Measurements from ENCODE around the gene LGALS14.
"Not testable (repeated sequence)": the region's sequence is repeated elsewhere in the genome, so short reads cannot be mapped to it uniquely, and the experiment has no call there.

The LGALS14 gene

DNA sequence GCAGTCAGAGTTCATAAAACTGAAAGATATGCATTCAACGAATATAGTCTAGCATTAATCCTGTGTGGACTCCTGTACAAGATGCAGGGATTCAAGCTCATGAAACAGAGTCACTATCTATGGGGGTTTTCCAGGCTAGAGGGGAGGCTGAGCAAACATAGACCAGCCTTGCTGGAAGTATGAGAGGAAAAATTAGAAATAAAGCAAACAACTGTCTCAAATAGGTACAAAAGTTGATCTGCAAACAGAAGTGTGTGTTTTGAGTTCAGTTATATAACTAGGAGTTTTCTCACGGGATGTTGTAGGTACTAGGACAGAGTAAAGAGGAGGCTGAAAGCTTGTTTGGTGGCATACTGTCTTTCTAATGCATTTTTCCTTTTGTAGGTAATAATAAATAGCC is 8.5 kb upstream of the LGALS14 start:
- no peak for DNase-seq (ENCODE audit: low read depth in 2 of 2)

DNA sequence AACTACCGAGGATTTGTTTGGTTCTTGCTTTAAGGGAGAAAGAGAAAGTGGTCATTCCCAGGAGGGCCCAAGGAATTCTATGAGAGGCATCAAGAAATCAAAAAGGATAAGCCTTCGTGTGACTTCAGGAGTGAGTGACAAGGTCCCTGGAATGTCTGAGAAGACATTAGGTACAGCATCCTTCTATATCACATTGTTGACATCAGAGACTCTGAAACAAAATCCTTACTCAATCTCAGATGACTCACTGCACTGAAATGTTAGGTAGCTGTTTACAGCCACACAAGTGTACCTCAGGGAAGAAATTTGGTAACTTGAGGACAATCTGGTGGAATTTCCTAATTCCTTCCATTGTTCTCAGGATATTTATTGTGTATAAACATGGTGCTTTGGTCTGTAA is 7.9 kb upstream of the LGALS14 start:
- no peak for DNase-seq (ENCODE audit: low read depth in 2 of 2)

DNA sequence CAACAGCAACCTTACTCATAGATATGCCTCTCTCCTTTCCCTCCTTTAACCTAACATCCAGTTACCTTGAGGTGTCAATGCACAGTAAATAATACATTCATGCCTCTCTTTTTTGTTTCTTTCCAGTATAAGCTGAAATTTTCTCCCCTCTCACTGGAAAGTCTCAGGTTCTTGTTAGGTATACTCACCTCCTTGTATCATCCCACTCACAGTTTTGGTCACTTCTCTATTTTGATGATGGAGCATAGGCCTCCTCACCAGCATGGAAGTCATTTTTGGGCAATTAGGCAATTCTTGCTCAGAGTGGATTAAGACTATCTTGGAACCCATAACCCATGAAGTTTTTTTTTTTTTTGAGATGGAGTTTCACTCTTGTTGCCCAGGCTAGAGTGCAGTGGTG is 5.7 kb upstream of the LGALS14 start:
- DNase-seq (ENCODE audit: low read depth in 2 of 2) = no peak

- no peak for DNase-seq (ENCODE audit: low read depth in 2 of 2)
Measured at GRCh38 chr19:39701291-39701690, 3.0 kb upstream of the LGALS14 start.

DNA sequence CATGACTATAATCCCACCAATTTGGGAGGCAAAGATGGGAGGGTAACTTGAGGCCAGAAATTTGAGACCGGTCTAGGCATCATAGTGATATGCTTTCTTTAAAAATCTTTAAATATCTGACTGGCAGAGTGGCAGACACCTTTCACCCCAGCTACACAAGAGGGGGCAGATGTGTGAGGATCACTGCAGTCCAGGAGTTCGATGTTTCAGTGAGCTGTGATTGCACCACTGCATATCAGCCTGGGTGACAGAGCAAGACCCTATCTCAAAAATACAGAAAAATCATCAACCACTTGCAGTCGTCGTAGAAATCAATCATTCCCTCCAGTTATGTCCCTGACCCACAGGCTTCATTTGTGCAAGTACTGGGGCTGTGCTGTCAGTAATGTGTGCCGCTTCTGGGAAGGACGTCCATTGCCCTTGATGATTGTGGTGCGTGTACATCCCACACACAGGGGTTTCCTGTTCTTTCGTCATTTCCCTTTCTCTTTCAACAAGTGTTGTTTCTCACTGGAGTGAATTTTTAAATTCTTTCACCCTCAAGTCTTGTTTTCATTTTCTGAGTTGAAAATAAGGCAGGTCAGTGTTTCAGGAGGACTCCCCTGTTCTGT is 1.4 kb downstream of the LGALS14 start:
- no peak for DNase-seq (ENCODE audit: low read depth in 2 of 2)

DNA sequence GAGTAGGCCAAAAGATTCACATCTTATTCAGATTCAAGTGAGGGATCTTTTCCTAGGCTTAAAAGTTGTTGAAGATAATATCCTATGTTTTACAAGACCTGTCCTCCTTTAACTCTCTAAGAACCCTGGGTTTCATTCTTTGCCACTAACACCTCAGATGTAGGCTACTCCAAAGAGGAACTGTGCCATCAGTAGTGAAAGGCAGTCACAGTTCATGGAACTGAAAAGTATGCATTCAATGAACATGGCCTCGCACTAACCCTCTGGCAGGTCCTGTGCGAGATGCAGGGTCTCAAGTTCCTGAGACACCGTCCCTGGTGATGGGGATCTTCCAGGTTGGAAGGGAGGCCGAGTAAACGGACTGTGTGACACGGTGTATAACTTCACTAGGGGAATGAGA is 4.3 kb downstream of the LGALS14 start:
- DNase-seq (ENCODE audit: low read depth in 2 of 2) = no peak

DNA sequence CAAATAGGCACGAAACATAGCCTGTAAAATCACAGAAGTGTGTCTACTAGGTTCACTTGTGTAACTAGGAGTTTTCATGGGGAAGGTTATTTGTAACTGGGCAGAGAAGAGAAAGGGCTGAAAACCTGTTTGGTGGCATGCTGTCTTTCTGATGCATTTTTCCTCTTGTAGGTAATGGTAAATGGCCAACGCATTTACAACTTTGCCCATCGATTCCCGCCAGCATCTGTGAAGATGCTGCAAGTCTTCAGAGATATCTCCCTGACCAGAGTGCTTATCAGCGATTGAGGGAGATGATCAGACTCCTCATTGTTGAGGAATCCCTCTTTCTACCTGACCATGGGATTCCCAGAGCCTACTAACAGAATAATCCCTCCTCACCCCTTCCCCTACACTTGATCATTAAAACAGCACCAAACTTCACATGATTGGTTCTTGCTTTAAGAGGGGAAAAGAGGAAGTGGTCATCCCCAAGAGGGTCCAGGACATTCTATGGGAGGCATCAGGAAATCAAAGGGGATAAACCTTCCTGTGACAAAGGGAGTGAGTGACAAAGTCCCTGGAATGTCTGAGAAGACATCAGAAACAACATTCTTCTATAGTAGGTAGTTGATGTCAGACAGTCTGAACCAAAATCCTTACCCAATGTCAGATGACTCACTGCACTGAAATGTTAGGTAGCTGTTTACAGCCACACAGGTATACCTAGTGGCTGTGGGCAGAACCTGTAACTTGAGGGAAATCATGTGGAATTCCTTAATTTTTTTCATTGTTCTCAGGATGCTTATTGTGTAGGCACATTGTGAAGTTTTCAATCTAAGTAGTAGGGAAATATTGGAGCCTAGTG is 5.0 kb downstream of the LGALS14 start:
- DNase-seq (ENCODE audit: low read depth in 2 of 2) = no peak

DNA sequence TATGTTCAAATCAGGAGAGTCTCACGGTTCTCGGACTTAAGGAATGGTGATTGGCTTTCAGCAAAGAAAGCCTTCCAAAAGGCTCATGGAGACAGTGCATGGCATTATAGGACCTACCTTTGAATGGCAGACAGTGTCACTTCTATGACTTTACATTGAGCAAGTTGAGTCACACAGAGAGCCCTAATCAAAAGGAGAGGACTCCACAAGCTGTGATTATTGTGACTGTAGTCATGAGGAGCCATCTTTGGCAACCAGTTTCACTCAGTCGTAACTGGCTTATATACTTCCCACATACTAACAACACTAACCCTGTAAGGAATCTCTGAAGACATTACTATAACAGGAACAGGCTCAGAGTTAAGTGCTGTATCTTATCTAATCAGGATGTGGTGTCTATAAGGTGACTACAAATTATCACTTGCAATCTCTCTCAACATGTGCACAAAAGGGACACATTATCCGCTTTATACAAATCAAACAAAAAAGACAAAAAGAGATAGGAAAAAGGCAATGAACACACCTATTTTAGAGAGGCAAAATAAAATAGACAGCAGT is 6.1 kb downstream of the LGALS14 start:
- DNase-seq (ENCODE audit: low read depth in 2 of 2) = no peak

- not testable (repeated sequence) for DNase-seq (ENCODE audit: low read depth in 2 of 2)
Measured at GRCh38 chr19:39720144-39720543, 15.9 kb downstream of the LGALS14 start.

GRCh38 chr19:39725995-39726394 is 21.7 kb downstream of the LGALS14 start:
- no peak for DNase-seq (ENCODE audit: low read depth in 2 of 2)

GRCh38 chr19:39727070-39727800 is 23.0 kb downstream of the LGALS14 start:
- DNase-seq (ENCODE audit: low read depth in 2 of 2) = no peak

- no peak for DNase-seq (ENCODE audit: low read depth in 2 of 2)
Measured at GRCh38 chr19:39728040-39728439, 23.8 kb downstream of the LGALS14 start.

GRCh38 chr19:39729594-39729993 is 25.3 kb downstream of the LGALS14 start:
- no peak for DNase-seq (ENCODE audit: low read depth in 2 of 2)

GRCh38 chr19:39731685-39732084 is 27.4 kb downstream of the LGALS14 start:
- no peak for DNase-seq (ENCODE audit: low read depth in 2 of 2)

DNA sequence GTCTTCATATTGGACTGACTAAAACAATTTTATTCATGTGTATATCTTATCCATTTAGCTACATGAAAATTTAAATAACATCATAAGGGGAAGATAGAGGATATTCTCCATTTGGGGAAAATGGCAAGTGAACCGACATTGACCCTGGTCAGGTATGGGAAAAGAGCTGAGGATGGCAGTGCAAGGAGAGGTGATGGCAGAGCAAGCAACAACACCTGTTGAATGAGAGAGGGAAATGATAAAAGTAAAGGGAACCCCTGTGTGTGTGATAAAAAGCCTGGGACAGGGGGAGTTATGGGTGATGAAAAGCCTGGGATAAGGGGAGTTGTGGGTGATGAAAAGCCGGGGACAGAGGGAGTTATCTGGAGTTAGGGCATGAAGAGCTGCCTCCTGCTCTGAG is 29.6 kb downstream of the LGALS14 start:
- no peak for DNase-seq (ENCODE audit: low read depth in 2 of 2)

DNA sequence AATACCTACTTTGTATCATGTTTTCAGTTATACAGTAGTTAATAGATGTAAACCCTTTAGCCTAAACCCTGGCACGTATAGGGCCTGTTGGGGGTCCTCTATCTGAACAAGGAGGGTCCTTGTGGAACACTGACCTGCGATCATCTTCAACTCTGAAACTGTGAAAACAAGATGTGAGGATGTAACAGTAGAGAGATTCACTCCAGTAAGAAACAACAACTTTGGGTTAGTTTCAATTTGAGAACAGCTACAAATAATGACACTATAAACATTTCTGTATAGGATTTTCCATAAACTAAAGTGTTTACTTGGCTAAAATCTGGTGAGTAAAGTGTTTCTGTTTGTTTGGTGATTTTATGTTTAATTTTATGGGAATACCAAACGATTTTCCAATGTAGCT is 31.4 kb downstream of the LGALS14 start:
- DNase-seq (ENCODE audit: low read depth in 2 of 2) = no peak

- no peak for DNase-seq (ENCODE audit: low read depth in 2 of 2)
Measured at GRCh38 chr19:39736088-39736487, 31.8 kb downstream of the LGALS14 start.

DNA sequence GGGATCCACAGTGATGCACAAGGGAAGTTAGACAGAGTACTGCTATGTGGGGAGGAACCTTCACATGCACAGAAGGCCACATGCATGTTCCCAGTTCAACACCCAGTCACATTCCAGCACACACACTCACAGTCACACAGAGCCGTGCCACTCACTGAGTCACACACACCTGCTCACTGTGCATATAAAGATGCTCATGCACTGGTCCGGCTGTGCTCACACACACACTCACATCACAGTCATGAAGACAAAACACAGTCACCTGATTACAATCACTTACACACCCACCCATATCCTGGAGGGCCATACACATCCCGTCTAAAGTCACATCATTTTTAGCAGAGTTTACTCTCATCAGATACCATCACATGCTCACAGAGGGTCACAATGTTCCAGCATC is 33.1 kb downstream of the LGALS14 start:
- no peak for DNase-seq (ENCODE audit: low read depth in 2 of 2)

DNA sequence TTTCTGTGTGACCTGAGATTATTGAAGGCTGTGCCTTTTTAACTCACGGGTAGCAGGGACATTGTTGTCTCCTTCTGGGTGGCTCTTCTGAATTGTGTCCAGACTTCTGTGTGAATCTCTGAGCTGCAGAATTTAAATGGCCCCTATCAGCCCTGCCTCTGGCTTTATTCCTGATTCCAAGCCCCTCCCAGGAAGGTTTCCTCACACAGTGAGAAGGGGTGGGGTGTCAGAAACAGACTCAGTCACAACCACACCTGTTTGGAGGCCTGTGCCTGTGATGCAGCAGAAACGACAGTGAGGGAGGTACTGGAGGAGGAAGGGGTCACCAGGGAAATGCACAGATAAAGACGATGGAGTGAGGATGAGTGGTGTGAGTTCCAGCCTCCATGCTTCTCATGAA is 33.6 kb downstream of the LGALS14 start, which contains the start of gene CLC:
TSS of gene CLC (minus strand) at position 139 of the 400 bp plus-strand sequence. CDS start at position 62, 77 bp downstream.
- no peak for DNase-seq (ENCODE audit: low read depth in 2 of 2)

- DNase-seq (ENCODE audit: low read depth in 2 of 2) = no peak
Measured at GRCh38 chr19:39738814-39739213, 34.5 kb downstream of the LGALS14 start.

- no peak for DNase-seq (ENCODE audit: low read depth in 2 of 2)
Measured at GRCh38 chr19:39740395-39740794, 36.1 kb downstream of the LGALS14 start.

DNA sequence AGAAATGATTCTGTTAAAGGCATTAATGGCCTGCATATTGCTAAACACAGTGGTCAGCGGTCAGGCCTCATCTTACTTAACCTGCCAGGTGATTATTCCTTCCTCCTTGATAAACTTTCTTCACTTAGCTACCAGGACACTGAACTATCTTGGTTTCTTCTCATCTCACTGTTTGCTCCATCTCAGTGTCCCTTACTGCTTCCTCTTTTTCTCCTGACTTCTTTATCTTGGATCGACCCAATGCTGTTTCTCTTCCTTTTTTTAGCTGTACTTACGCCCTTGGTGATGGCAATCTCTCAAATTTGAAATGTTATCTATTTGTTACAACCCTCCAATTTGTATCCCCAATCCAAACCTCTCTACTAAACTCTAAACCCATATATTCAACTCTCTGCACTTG is 41.4 kb downstream of the LGALS14 start:
- DNase-seq (ENCODE audit: low read depth in 2 of 2) = no peak

Data from fibroblast of skin of left biceps (primary cell).